ENCODE results near the gene SHLD1. TPM values are rescaled to one million over a fixed set of nuclear protein-coding genes. Genes with fewer than 3 reads are reported as not detected.

Gene SHLD1
- total RNA-seq, 1 experiment from 2014 or later: 2.4 TPM

GRCh38 chr20:5714261-5715041, 35.8 kb upstream of the SHLD1 start:
- H3K9me3 ChIP-seq (ENCODE audit: control insufficient read depth in 1 of 2, insufficient read depth in 1 of 2, low read depth in 1 of 2, low read length in 2 of 2): no peaks in the 10 kb centered on the region
- intact Hi-C loops (cut with micrococcal nuclease): no loop called here
- ChIA-PET POLR2A (no interaction called here), CTCF (no interaction called here), RAD21 (ENCODE audit: low non-redundant PET in 1 of 2, low total read pairs in 2 of 2, uncharacterized antibody in 2 of 2, unreplicated experiment in 2 of 2) (no interaction called here)
- no peaks in the 10 kb centered on the region for H3K9me2 ChIP-seq (ENCODE audit: insufficient read depth)
- no TSS peak for BruUV-seq (replicated peaks)
- no peak overlapping the region for H2AFZ ChIP-seq (ENCODE audit: low read depth, low read length, poor library complexity, severe bottlenecking)
- H3K36me3 ChIP-seq (ENCODE audit: control insufficient read depth in 1 of 2, insufficient read depth in 2 of 2, low read length in 2 of 2): no peaks in the 10 kb centered on the region
- no peak for ATAC-seq
- H3K9ac ChIP-seq (ENCODE audit: low read length): no peak overlapping the region
- no peak for TF ChIP-seq POLR2A (IDR thresholded peaks at IDR 0.05; ENCODE audit: borderline replicate concordance, extremely low read depth, insufficient read depth, insufficient read length)
- no peak for TF ChIP-seq ELF1 (IDR thresholded peaks at IDR 0.05; ENCODE audit: borderline replicate concordance, low read depth)
- TF ChIP-seq REST (IDR thresholded peaks at IDR 0.05; ENCODE audit: low read depth): no peak
- TF ChIP-seq EZH2 (IDR thresholded peaks at IDR 0.05): no peak
- no peak for TF ChIP-seq JUND (IDR thresholded peaks at IDR 0.05)
- TF ChIP-seq TCF7L2 (IDR thresholded peaks at IDR 0.05; ENCODE audit: borderline replicate concordance, extremely low read depth, insufficient read depth, insufficient read length): no peak
- TF ChIP-seq CBX3 (IDR thresholded peaks at IDR 0.05; ENCODE audit: low read depth): no peak
- no peak for TF ChIP-seq ZFX (IDR thresholded peaks at IDR 0.05)
- TF ChIP-seq CTCF (IDR thresholded peaks at IDR 0.05 in 2 of 3, conservative IDR thresholded peaks at IDR 0.05 in 1 of 3; ENCODE audit: borderline replicate concordance in 1 of 3, insufficient read depth in 1 of 3, low read depth in 2 of 3, low read length in 2 of 3): no peak
- TF ChIP-seq POLR2AphosphoS5 (IDR thresholded peaks at IDR 0.05; ENCODE audit: low read depth, low read length): no peak
- TF ChIP-seq CEBPB (IDR thresholded peaks at IDR 0.05; ENCODE audit: low read depth): no peak
- TF ChIP-seq FOSL1 (IDR thresholded peaks at IDR 0.05; ENCODE audit: low read depth): no peak
- no peak for TF ChIP-seq EGR1 (IDR thresholded peaks at IDR 0.05; ENCODE audit: low read depth)
- TF ChIP-seq ZNF274 (IDR thresholded peaks at IDR 0.05; ENCODE audit: low read depth, low read length): no peak
- no peak for TF ChIP-seq ZBTB33 (IDR thresholded peaks at IDR 0.05; ENCODE audit: extremely low read depth, insufficient replicate concordance, low read length)
- no peak for TF ChIP-seq MAX (IDR thresholded peaks at IDR 0.05)
- TF ChIP-seq EZH2phosphoT487 (IDR thresholded peaks at IDR 0.05; ENCODE audit: borderline replicate concordance): no peak
- TF ChIP-seq SP1 (IDR thresholded peaks at IDR 0.05; ENCODE audit: low read depth): no peak
- no peak for TF ChIP-seq ATF3 (IDR thresholded peaks at IDR 0.05)
- H3K4me3 ChIP-seq (replicated peaks in 1 of 2; ENCODE audit: low read depth in 1 of 2, low read length in 2 of 2): no peak overlapping the region
- H3K27ac ChIP-seq (ENCODE audit: low read depth, low read length): no peak overlapping the region
- no peaks in the 10 kb centered on the region for H3K4me1 ChIP-seq (ENCODE audit: control insufficient read depth in 1 of 2, insufficient read depth in 2 of 2, low read length in 2 of 2)
- no peaks in the 10 kb centered on the region for H3K79me2 ChIP-seq (ENCODE audit: insufficient read depth, low read length)
- no peaks in the 10 kb centered on the region for H4K20me1 ChIP-seq (ENCODE audit: insufficient read depth)
- no peaks in the 10 kb centered on the region for H3K27me3 ChIP-seq (ENCODE audit: insufficient read depth, low read length)
- no peak overlapping the region for H3K4me2 ChIP-seq (ENCODE audit: low read length)
- DNase-seq (ENCODE audit: low read depth, low spot score): no peak

Data from HCT116 (cell line).